ENCODE data around the gene CORO2A.
"Not testable (repeated sequence)": the region's sequence is repeated elsewhere in the genome, so short reads cannot be mapped to it uniquely, and the experiment has no call there.

CORO2A gene

GRCh38 chr9:98124637-98125426 is 67.6 kb downstream of the CORO2A start:
- H3K27ac ChIP-seq, result no peak overlapping the region
- no peak for DNase-seq (ENCODE audit: low read depth, low spot score)

- not testable (repeated sequence) for DNase-seq (ENCODE audit: low read depth, low spot score); H3K27ac ChIP-seq
Observed at GRCh38 chr9:98124091-98124490, 68.3 kb downstream of the CORO2A start.

- H3K27ac ChIP-seq, result peak overlapping the region; percentile 76
- DNase-seq (ENCODE audit: low read depth, low spot score), result no peak
Observed at GRCh38 chr9:98121058-98121457, 71.4 kb downstream of the CORO2A start.

- DNase-seq (ENCODE audit: low read depth, low spot score), result no peak
- peak overlapping the region; percentile 76 for H3K27ac ChIP-seq
Observed at GRCh38 chr9:98120476-98120875, 72.0 kb downstream of the CORO2A start.

- H3K27ac ChIP-seq, result peak within 1 kb of the TSS; percentile 76
- no peak for DNase-seq (ENCODE audit: low read depth, low spot score)
Observed at GRCh38 chr9:98118640-98119601, 73.5 kb downstream of the CORO2A start, which contains the start of gene TRIM14. TRIM14 (minus strand) TSS chr9:98119222; CDS start chr9:98119188, 34 bp downstream.

GRCh38 chr9:98117984-98118639 is 74.3 kb downstream of the CORO2A start:
- DNase-seq (ENCODE audit: low read depth, low spot score), result no peak
- H3K27ac ChIP-seq, result peak overlapping the region; percentile 53

- DNase-seq (ENCODE audit: low read depth, low spot score); H3K27ac ChIP-seq: not testable (repeated sequence)
Observed at GRCh38 chr9:98117097-98117496, 75.3 kb downstream of the CORO2A start.

- no peak overlapping the region for H3K27ac ChIP-seq
- no peak for DNase-seq (ENCODE audit: low read depth, low spot score)
Observed at GRCh38 chr9:98109052-98109451, 83.4 kb downstream of the CORO2A start.

- no peak overlapping the region for H3K27ac ChIP-seq
- no peak for DNase-seq (ENCODE audit: low read depth, low spot score)
Observed at GRCh38 chr9:98108531-98109031, 83.9 kb downstream of the CORO2A start.

- no peak for DNase-seq (ENCODE audit: low read depth, low spot score)
- H3K27ac ChIP-seq, result no peak overlapping the region
Observed at GRCh38 chr9:98107926-98108325, 84.5 kb downstream of the CORO2A start.

- H3K27ac ChIP-seq, result no peak overlapping the region
- DNase-seq (ENCODE audit: low read depth, low spot score), result no peak
Observed at GRCh38 chr9:98105006-98105405, 87.4 kb downstream of the CORO2A start.

GRCh38 chr9:98104445-98104881 is 88.0 kb downstream of the CORO2A start:
- H3K27ac ChIP-seq, result no peak overlapping the region
- DNase-seq (ENCODE audit: low read depth, low spot score), result no peak

GRCh38 chr9:98101868-98102273 is 90.6 kb downstream of the CORO2A start:
- DNase-seq (ENCODE audit: low read depth, low spot score), result no peak
- H3K27ac ChIP-seq, result no peak overlapping the region

GRCh38 chr9:98101416-98101815 is 91.0 kb downstream of the CORO2A start:
- H3K27ac ChIP-seq, result no peak overlapping the region
- DNase-seq (ENCODE audit: low read depth, low spot score), result no peak

GRCh38 chr9:98100456-98100855 is 92.0 kb downstream of the CORO2A start:
- peak overlapping the region; percentile 34 for H3K27ac ChIP-seq
- no peak for DNase-seq (ENCODE audit: low read depth, low spot score)

- peak overlapping the region; percentile 34 for H3K27ac ChIP-seq
- DNase-seq (ENCODE audit: low read depth, low spot score), result peak; percentile 46
Observed at GRCh38 chr9:98099898-98100297, 92.5 kb downstream of the CORO2A start.

GRCh38 chr9:98099346-98099745 is 93.1 kb downstream of the CORO2A start:
- DNase-seq (ENCODE audit: low read depth, low spot score), result peak; percentile 27
- H3K27ac ChIP-seq, result peak overlapping the region; percentile 34

GRCh38 chr9:98097836-98098235 is 94.6 kb downstream of the CORO2A start:
- DNase-seq (ENCODE audit: low read depth, low spot score), result peak; percentile 31
- no peak overlapping the region for H3K27ac ChIP-seq

- no peak for DNase-seq (ENCODE audit: low read depth, low spot score)
- no peak overlapping the region for H3K27ac ChIP-seq
Observed at GRCh38 chr9:98096091-98096490, 96.3 kb downstream of the CORO2A start.

- H3K27ac ChIP-seq, result no peak overlapping the region
- no peak for DNase-seq (ENCODE audit: low read depth, low spot score)
Observed at GRCh38 chr9:98095401-98095800, 97.0 kb downstream of the CORO2A start.
